Measurements from ENCODE around the gene LASP1NB.
"Not testable (repeated sequence)": the region's sequence is repeated elsewhere in the genome, so short reads cannot be mapped to it uniquely, and the experiment has no call there.

The LASP1NB gene

DNA sequence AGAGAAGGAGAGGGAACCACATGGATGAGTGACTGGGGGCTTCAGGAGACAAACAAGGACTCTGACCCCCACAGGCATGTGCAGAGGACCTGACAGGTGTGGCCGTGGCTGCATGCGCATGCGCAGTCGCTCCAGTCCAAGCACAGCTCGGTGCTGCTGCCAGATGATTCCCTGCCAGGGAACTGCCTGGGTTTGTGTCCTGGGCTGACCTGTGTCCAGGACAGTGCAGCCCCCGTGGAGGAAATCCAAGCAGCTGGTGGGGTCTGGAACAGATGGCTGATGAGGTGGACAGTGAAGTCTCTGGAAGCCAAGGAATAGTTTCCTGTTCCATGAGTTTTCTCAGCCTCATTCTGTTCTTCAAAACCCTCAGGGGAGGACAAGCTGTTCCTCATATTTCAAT is 28.2 kb upstream of the LASP1NB start:
- no peak for DNase-seq

DNA sequence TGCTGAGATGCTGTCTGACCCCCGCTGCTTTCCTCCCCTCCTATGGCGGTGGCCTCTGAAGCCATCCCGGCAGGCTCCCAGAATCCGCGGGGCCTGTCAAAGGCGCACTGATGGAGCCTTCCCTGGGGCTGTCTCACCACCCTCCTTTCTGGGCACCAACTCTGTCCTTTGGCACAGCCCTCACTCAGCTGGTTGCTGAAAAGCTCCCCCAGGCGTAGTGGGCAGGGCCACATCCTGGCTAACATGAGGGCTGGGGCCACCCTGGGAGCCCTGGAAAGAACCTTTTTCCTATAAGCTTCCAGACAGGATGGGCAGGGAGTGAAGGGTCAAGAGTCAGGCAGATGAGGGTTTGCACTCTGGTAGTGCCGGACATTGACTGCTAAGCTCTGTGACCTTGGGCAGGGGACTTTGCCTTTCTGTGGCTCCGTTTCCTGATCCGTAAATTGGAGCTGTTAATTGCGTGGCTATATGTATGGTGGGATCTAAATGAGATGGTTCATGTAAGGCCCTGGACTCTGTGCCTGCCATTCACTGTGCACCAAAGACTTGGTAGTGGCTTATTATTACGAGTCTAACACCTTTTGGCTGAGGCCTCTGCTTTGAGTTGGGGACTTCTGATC is 27.6 kb upstream of the LASP1NB start:
- DNase-seq: no peak

DNA sequence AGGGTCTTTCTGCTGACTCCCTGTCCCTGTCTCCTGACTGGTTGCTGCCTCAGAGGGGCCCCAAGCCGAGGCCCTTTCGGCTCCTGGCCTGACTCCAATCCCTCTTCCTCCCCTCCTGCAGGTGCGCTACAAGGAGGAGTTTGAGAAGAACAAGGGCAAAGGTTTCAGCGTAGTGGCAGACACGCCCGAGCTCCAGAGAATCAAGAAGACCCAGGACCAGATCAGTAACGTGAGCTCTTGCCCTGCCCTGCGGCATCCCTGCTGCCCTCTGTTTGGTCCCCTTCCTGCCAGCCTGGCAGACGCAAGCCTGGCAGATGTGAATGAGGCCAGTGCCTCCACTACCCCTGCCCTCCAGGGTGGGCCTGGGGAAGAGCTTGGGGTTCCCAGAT is 27.1 kb upstream of the LASP1NB start:
- DNase-seq: no peak

DNA sequence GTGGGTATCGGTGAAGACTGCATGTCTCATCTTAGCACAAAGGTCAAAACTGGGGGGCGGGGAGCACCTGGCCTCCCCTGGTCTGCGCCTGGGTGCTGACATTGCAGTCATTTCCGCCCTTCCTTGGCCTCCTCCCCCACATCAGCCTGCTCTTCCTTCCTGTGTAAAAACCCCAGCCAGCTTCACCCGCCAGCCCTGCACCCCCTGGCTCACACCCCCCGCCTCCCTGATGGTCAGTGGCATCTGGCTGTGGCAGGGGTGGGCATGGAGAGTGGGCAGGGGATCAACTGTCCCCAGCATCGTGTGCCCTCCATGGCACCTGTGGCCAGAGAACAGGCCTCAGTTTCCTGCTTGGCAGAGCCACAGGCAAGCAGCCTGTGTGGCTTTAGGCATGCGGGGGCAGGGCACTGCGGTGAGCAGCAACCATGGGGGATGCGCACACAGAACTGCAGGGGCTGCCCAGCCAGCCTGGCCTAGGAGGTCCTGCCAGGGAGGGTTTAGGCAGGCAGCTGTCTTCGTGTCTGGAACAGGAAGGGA is 26.5 kb upstream of the LASP1NB start:
- DNase-seq: no peak

DNA sequence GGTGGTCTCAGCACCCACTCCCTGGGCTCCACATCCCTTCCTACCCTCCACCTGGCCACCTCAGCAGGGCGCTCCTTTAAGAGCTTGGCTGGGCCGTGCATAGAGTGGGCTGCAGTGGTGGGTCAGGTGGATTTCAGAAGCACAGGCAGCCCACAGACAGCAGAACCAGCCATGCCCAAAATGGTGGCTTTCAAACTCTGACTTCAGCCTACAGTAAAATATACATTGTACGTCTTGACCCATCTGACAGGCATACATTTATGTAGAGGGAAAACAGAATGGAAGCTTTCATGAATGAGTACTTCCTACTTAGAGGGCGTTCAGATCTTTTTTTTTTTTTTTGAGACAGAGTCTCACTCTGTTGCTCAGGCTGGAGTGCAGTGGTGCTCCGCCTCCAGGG is 26.0 kb upstream of the LASP1NB start:
- no peak for DNase-seq

DNA sequence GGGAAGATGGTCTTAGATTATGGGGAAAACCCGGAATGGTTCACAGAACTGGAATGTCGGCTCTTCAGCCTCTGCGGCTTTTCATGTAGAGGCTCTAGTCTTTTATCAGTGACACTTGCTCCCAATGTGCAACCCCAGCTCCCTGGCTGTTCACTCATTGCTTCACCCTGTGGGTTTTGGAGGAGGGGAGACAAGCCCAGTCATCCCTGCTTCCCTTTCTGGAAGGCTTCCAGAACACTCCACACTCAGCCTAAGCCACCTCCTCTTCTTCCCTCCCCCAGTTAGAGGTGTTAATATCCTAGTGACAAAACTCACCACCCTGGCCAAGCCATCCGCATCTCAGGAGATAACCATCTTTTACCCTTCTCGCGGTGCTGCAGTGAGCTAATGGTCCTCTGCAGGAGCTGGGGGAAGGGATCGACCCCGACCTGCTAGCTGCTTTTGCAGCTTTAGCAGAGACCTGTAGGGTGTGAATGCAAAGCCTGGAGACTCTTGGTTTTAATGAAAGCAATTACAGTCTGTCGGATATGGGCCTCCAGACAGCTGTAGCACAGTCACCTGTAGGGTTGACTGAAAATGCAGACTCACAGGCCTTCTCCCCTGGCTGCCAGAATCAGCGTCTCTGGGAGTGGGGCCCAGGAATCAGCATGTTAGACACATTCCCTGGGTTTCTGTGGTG is 24.3 kb upstream of the LASP1NB start:
- DNase-seq: no peak

DNA sequence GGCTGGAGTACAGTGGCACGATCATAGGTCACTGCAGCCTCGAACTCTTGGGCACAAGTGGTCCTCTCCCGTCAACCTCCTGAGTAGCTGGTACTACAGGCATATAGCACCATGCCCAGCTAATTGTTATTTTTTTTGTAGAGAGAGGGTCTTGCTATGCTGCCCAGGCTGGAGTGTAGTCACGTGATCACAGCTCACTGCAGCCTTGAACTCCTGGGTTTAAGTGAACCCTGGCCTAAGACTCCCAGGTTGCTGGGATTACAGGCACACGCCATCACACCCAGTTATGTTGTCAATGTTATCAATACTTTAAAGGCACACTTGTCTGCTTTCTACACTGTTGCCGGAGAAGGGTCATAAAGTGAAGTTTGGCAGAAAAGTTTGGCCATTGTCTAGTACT is 22.0 kb upstream of the LASP1NB start:
- DNase-seq: no peak

DNA sequence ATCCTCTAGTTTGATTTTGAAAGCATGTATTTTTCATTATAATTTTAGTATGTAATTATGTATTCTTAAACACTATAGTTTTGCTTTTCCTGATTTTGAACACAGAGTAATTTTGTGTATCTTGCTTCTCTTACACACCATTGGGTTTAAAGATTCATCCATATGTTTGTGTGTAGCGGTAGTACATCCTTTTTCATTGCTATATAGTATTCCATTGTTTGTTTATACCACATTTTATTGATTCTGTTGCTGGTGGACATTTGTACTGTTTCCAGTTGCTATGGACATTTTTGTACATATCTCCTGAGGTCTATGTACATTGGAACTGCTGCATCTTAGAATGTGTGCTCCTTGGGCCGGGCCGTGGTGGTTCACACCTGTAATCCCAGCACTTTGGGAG is 20.5 kb upstream of the LASP1NB start:
- DNase-seq: no peak

DNA sequence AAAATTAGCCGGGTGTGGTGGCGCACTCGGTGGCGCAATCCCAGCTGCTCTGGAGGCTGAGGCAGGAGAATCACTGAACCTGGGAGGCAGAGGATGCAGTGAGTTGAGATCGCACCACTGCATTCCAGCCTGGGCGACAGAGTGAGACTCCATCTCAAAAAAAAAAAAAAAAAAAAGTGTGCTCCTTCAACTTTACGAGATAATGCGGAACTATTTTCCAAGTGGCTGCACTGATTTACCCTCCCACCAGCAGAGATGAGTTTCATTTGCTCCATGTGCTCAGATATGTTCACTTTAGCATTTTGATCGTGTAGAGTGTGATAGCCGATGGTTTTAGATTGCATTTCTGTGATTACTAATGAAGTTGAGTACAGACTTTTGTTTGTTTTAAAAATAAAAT is 20.0 kb upstream of the LASP1NB start:
- no peak for DNase-seq

DNA sequence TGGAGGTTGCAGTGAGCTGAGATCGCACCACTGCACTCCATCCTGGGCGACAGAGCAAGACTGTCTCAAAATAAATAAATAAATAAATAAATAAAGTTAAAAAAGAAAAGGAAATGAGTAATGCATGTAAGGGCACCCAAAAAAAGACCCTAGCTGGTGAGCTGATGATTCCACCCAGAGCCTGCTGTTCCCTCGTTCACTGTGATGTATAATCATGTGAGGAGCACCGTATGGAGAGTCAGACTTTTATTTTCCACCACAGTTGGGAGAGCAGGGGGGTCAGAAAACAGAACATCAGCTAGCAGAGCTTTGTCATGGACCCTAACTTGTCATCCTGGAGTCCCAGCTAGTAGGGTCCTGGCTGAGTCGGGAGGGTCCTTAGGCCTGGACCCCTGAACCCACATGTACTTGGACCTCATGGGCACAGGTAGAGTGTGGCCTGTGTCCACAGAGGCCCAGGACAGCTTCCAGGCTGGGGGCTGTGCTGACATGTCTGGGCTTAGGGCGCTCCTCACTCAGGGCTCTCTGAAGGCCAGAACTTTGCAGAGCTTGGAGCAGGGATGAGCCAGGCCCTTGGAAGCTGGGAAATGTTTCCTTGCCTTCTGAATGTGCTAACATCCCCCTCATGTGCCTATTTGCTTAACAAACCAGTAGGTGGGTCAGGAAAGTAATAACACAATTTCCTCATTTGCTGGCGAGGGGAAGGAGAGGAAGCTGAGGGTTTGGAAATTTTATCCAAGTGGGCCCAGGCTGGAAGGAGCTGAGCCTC is 18.8 kb upstream of the LASP1NB start:
- DNase-seq: no peak

DNA sequence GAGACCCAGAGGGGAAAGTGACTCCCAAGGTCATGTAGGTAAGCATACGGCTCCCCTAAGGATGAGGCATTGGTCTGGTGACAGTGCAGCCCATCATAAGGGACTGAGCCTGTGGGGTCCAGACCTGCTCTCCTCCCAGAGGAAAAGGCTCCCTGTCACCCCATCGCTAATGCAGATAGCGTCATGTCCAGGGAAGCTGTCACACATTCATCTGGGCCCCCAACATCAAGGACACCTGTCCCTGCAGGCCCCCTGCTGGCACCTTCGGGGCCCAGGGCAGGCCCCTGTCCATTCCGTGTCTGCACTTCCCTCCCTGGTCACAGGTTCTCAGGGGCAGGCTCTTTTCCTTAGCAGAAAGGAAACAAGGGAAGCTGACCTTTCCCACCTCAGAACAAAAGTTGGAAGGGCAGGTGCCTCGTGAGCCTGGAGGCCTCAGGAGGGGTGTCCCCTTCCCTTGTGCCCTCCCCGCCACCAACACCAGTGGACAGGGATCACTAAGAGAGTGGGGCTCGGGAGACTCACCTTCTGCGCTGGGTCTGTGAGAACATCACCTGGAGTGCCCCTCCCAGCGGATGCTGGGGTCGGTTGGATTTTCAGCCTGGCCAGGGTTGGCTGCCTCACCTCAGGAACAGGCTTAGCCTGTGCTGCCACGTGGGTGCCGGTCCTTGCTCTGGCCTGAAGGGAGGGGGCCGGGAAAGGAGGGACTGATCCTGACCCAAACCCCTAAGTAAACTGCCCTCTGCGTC is 17.3 kb upstream of the LASP1NB start:
- DNase-seq: no peak

DNA sequence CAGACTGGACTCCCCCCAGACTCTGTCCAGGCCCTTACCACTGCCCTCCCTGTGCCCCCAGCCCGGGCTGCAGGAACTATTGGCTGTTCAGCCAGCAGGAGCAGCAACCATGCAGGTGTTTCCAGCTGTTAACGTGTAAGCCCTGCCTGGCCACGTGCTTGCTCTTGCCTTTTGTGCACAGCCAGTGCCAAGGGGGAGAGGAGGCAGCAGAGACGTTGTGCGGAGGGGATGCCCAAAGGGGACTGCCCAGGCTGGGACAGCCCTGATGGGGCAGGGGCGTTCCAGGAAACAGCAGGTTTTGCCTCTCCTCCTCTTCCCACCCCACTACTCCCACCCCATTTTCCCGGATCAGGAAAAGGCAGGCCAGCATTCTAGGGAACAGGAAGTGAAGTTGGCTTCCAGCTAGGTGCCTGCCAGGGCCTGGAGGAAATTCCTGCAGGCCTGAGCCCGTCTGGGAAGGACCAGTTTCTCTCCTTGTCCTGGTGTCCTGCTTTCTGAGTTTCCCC is 16.7 kb upstream of the LASP1NB start:
- DNase-seq: no peak

DNA sequence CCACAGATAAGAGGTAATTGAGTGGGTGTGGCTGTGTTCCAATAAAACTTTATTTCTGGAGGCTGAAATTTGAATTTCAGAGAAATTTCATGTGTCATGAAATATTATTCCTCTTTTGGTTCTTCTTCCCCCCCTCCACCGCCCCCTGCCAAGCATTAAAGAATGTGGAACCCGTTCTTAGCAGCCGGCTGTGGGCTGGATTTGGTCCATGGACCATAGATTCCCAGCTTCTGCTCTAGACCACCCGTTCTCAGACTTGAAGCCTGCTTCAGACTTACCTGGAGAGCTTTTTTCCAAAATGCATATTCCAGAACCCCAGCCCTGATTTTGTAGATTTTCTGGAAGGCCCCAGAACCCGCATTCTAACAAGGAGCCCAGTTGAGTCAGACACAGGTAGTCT is 15.1 kb upstream of the LASP1NB start:
- DNase-seq: no peak

DNA sequence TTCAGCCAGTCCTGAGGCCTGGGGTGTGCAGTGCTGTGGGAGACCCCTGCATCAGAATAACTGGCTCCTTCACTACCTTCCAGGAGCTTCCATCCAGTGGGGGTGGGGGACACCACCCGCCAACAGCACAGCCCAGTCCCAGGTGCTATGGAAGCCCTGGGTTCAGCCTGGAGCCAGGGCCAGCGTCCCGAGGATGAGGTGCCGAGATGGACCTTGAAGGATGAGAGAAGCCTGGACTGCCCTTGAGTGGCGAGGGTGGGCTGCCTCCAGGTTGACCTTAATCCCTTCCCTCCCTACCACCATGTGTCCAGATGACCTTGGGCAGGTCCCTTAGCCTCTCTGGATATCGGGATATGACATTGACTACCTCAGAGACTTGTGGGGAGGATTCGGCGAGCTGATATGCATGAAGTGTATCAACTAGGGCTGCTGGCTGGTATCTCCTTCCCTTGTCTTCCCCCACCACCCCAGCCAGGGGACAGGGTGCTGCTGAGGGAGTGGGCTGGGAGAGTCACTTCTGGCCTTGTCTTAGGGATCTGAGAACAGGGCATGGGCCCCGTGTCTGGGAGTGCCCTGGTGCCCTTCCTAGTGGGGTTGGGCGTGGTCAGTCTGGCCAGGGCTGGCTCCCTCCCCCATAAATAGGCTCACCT is 14.2 kb upstream of the LASP1NB start:
- no peak for DNase-seq

DNA sequence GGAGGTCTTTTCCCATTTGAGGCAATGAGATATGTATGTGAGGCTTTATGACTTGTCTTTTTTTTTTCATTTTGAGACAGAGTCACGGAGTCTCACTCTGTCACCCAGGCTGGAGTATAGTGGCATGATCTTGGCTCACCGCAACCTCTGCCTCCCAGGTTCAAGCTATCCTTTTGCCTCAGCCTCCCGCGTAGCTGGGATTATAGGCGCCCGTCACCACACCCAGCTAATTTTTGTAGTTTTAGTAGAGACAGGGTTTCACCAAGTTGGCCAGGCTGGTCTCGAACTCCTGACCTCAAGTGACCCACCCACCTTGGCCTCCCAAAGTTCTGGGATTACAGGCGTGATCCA is 13.7 kb upstream of the LASP1NB start:
- DNase-seq: not testable (repeated sequence)

DNA sequence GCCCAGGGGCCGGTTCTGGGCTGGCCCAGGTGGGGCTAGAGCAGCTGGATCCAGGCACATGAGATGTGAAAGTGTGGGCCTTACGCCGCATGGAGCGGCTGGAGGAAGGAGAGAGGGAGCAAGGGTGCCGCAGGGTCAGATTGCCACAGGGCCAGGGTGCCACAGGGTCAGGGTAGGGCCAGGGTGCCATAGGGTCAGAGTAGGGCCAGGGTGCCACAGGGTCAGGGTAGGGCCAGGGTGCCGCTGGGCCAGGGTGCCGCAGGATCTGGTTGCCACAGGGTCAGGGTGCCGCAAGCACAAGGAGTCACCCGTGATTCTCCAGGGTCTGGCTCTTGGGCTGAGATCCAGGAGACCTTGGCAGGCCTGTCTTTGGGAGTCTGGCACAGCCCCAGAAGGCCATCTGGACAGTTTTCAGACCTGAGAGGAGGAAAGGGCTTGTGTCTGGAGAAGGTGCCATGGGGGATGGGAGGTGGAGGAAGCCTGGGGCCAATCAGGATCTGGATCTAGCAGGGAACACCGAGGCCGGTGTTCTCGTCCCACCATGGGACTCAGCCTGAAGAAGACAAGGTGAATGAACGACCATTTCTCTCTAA is 13.1 kb upstream of the LASP1NB start:
- DNase-seq: no peak

DNA sequence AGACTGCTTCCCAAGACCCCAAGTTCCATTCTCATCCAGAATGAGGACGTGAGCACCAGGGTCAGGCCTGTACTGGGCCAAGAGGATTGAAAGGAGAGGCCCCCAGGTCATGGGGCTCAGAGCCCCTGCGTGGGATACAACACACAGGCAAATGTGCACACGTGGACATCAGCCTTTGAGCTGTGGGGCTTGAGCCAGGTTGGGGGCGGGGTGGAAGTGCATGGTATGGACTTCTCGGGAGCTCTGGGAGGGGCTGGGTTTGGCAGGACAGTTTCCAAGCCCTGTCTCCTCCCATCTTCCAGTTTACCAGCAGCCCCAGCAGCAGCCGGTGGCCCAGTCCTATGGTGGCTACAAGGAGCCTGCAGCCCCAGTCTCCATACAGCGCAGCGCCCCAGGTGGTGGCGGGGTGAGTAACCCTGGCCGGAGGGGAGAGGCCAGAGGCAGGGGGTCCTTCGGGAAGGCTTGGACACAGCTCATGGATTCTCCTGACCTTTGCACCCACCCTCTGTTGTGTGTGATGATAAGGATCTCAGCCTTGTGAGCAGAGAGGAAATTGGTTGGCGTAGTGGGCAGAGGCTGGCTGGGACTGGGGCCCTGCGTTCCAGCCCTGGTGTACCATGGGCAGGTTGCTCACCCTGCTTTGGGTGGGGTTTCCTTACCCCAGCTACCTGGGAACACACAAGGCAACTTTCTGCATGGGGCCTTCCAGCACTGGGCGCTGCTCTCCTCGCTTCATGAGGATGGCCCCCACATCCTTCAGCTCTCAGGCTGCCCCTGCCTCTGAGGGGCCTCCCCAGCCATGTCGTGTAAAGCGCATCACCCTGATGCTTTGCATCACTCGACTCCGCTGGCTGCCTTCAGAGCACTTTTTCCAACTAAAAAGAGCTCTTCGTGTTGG is 10.4 kb upstream of the LASP1NB start:
- DNase-seq: no peak

DNA sequence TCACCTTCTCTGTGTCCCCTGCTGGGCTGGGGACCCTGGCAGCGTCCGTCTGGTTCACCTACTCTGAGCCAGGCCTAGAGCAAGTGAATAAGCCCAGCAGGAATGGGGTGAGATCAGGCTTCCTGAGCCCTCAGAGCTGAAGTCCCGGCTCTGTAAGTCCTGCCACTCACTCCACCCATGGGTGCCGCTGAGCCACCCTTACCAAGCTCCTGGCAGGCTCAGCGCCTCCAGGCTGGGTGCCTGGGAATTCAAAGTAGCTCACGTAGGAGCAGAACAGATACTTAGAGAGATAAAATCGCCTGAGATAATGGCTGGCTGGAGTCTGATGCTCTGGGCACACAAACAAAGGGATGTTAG is 9.8 kb upstream of the LASP1NB start:
- DNase-seq: no peak

DNA sequence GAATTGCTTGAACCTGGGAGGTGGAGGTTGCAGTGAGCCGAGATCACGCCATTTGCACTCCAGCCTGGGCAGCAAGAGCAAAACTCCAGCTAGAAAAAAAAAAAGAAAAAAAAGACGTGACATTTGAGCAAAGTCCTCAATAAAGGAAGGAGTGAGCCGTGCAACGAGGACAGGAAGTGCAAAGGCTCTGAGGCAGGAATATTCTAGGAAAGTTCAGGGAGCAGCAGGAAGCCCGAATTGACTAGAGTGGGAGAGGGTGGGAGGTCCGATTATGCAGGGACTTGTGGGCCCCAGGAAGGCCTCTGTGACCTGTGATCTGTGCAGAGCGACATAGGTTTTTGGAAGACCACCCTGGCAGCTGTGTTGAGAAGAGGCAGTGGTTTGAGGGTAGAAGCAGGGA is 8.6 kb upstream of the LASP1NB start:
- DNase-seq: no peak

DNA sequence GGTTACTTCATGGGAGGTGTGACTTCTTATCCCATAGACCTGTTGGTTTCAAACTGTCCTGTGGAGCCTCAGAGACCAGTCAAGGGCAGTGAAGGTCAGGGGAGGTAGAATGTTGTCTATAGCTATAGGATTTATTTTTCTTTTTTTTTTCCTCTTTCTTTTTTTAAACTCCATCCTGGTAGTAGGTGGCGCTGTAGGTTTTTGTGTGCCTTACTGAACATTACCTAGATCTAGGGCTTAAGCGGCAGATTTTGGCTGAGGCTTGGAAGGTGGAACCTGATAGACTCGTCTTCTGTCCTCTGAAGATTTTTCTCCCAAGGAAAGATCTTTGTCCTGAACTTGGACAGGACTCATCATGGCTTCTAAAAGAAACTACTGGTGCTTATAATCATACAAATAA is 8.2 kb upstream of the LASP1NB start:
- no peak for DNase-seq

Measured in right lung (tissue), 2 donors.